ENCODE data around the gene PITHD1. TPM values are rescaled to one million over a fixed set of nuclear protein-coding genes. Genes with fewer than 3 reads are reported as not detected.

PITHD1 gene
- polyA plus RNA-seq, 2 donors = 41.3 to 57.2 TPM

GRCh38 chr1:23748016-23748415 is 30.2 kb upstream of the PITHD1 start:
- Histone ChIP-seq H3K4me1 (ENCODE audit: control insufficient read depth in 2 of 2, insufficient read depth in 2 of 2, low read length in 1 of 2) (no peaks in the 10 kb centered on the region), H3K27me3 (ENCODE audit: control insufficient read depth in 1 of 2, insufficient read depth in 2 of 2, low read length in 2 of 2) (no peaks in the 10 kb centered on the region), H3K4me3 (ENCODE audit: low read depth in 1 of 2, low read length in 2 of 2) (no peak overlapping the region), H3K27ac (ENCODE audit: low read depth in 2 of 2, low read length in 1 of 2) (no peak overlapping the region), H3K9me3 (ENCODE audit: control insufficient read depth in 2 of 2, insufficient read depth in 1 of 2, low read depth in 1 of 2, low read length in 1 of 2) (no peaks in the 10 kb centered on the region), H3K36me3 (ENCODE audit: control insufficient read depth in 2 of 2, insufficient read depth in 2 of 2, low read length in 1 of 2) (peaks cover 4 to 23% of the 10 kb centered on the region in 2 donors)
- WGBS, 2 donors = 71 to 79% methylated on average over 3 of the region's 3 CpGs

- Histone ChIP-seq H3K36me3 (ENCODE audit: control insufficient read depth in 2 of 2, insufficient read depth in 2 of 2, low read length in 1 of 2) (peaks cover 10 to 42% of the 10 kb centered on the region in 2 donors), H3K9me3 (ENCODE audit: control insufficient read depth in 2 of 2, insufficient read depth in 1 of 2, low read depth in 1 of 2, low read length in 1 of 2) (no peaks in the 10 kb centered on the region), H3K4me1 (ENCODE audit: control insufficient read depth in 2 of 2, insufficient read depth in 2 of 2, low read length in 1 of 2) (no peaks in the 10 kb centered on the region), H3K4me3 (ENCODE audit: low read depth in 1 of 2, low read length in 2 of 2) (no peak overlapping the region), H3K27ac (ENCODE audit: low read depth in 2 of 2, low read length in 1 of 2) (no peak overlapping the region), H3K27me3 (ENCODE audit: control insufficient read depth in 1 of 2, insufficient read depth in 2 of 2, low read length in 2 of 2) (no peaks in the 10 kb centered on the region)
- 62 to 69% methylated on average over 11 of the region's 11 CpGs for WGBS, 2 donors
Measured at GRCh38 chr1:23751050-23751814, 27.0 kb upstream of the PITHD1 start.

GRCh38 chr1:23751815-23752200 is 26.4 kb upstream of the PITHD1 start:
- H3K36me3 ChIP-seq (ENCODE audit: control insufficient read depth in 2 of 2, insufficient read depth in 2 of 2, low read length in 1 of 2) = peaks cover 13 to 47% of the 10 kb centered on the region in 2 donors

GRCh38 chr1:23752909-23753308 is 25.3 kb upstream of the PITHD1 start:
- 82 to 100% methylated on average over 1 of the region's 1 CpG for WGBS, 2 donors

More at GRCh38 chr1:23751815-23752200, 26.4 kb upstream of the PITHD1 start:
- no peaks in the 10 kb centered on the region for H3K27me3 ChIP-seq (ENCODE audit: control insufficient read depth in 1 of 2, insufficient read depth in 2 of 2, low read length in 2 of 2)
- no peak overlapping the region for H3K27ac ChIP-seq (ENCODE audit: low read depth in 2 of 2, low read length in 1 of 2)
- no peaks in the 10 kb centered on the region for H3K4me1 ChIP-seq (ENCODE audit: control insufficient read depth in 2 of 2, insufficient read depth in 2 of 2, low read length in 1 of 2)
- WGBS, 2 donors = 74 to 91% methylated on average over 4 of the region's 4 CpGs
- no peaks in the 10 kb centered on the region for H3K9me3 ChIP-seq (ENCODE audit: control insufficient read depth in 2 of 2, insufficient read depth in 1 of 2, low read depth in 1 of 2, low read length in 1 of 2)
- no peak overlapping the region for H3K4me3 ChIP-seq (ENCODE audit: low read depth in 1 of 2, low read length in 2 of 2)

GRCh38 chr1:23756676-23757075 is 21.5 kb upstream of the PITHD1 start:
- 91 to 95% methylated on average over 3 of the region's 3 CpGs for WGBS, 2 donors
- no peaks in the 10 kb centered on the region for H3K9me3 ChIP-seq (ENCODE audit: control insufficient read depth in 2 of 2, insufficient read depth in 1 of 2, low read depth in 1 of 2, low read length in 1 of 2)
- H3K4me3 ChIP-seq (ENCODE audit: low read depth in 1 of 2, low read length in 2 of 2) = no peak overlapping the region
- no peaks in the 10 kb centered on the region for H3K4me1 ChIP-seq (ENCODE audit: control insufficient read depth in 2 of 2, insufficient read depth in 2 of 2, low read length in 1 of 2)
- H3K36me3 ChIP-seq (ENCODE audit: control insufficient read depth in 2 of 2, insufficient read depth in 2 of 2, low read length in 1 of 2) = peaks cover 18 to 60% of the 10 kb centered on the region in 2 donors
- no peaks in the 10 kb centered on the region for H3K27me3 ChIP-seq (ENCODE audit: control insufficient read depth in 1 of 2, insufficient read depth in 2 of 2, low read length in 2 of 2)
- no peak overlapping the region for H3K27ac ChIP-seq (ENCODE audit: low read depth in 2 of 2, low read length in 1 of 2)

More at GRCh38 chr1:23752909-23753308, 25.3 kb upstream of the PITHD1 start:
- no peaks in the 10 kb centered on the region for H3K9me3 ChIP-seq (ENCODE audit: control insufficient read depth in 2 of 2, insufficient read depth in 1 of 2, low read depth in 1 of 2, low read length in 1 of 2)
- no peak overlapping the region for H3K27ac ChIP-seq (ENCODE audit: low read depth in 2 of 2, low read length in 1 of 2)
- no peaks in the 10 kb centered on the region for H3K4me1 ChIP-seq (ENCODE audit: control insufficient read depth in 2 of 2, insufficient read depth in 2 of 2, low read length in 1 of 2)
- H3K27me3 ChIP-seq (ENCODE audit: control insufficient read depth in 1 of 2, insufficient read depth in 2 of 2, low read length in 2 of 2) = no peaks in the 10 kb centered on the region
- no peak overlapping the region for H3K4me3 ChIP-seq (ENCODE audit: low read depth in 1 of 2, low read length in 2 of 2)
- H3K36me3 ChIP-seq (ENCODE audit: control insufficient read depth in 2 of 2, insufficient read depth in 2 of 2, low read length in 1 of 2) = peaks cover 18 to 50% of the 10 kb centered on the region in 2 donors

- 88 to 92% methylated on average over 1 of the region's 1 CpG for WGBS, 2 donors
- H3K27me3 ChIP-seq (ENCODE audit: control insufficient read depth in 1 of 2, insufficient read depth in 2 of 2, low read length in 2 of 2) = no peaks in the 10 kb centered on the region
- H3K9me3 ChIP-seq (ENCODE audit: control insufficient read depth in 2 of 2, insufficient read depth in 1 of 2, low read depth in 1 of 2, low read length in 1 of 2) = no peaks in the 10 kb centered on the region
- no peak overlapping the region for H3K4me3 ChIP-seq (ENCODE audit: low read depth in 1 of 2, low read length in 2 of 2)
- H3K27ac ChIP-seq (ENCODE audit: low read depth in 2 of 2, low read length in 1 of 2) = no peak overlapping the region
- H3K4me1 ChIP-seq (ENCODE audit: control insufficient read depth in 2 of 2, insufficient read depth in 2 of 2, low read length in 1 of 2) = no peaks in the 10 kb centered on the region
- peaks cover 14 to 49% of the 10 kb centered on the region in 2 donors for H3K36me3 ChIP-seq (ENCODE audit: control insufficient read depth in 2 of 2, insufficient read depth in 2 of 2, low read length in 1 of 2)
Measured at GRCh38 chr1:23757812-23758211, 20.4 kb upstream of the PITHD1 start.

GRCh38 chr1:23759277-23759676 is 18.9 kb upstream of the PITHD1 start:
- Histone ChIP-seq H3K36me3 (ENCODE audit: control insufficient read depth in 2 of 2, insufficient read depth in 2 of 2, low read length in 1 of 2) (peaks cover 14 to 43% of the 10 kb centered on the region in 2 donors), H3K4me3 (ENCODE audit: low read depth in 1 of 2, low read length in 2 of 2) (no peak overlapping the region), H3K9me3 (ENCODE audit: control insufficient read depth in 2 of 2, insufficient read depth in 1 of 2, low read depth in 1 of 2, low read length in 1 of 2) (no peaks in the 10 kb centered on the region), H3K4me1 (ENCODE audit: control insufficient read depth in 2 of 2, insufficient read depth in 2 of 2, low read length in 1 of 2) (no peaks in the 10 kb centered on the region), H3K27me3 (ENCODE audit: control insufficient read depth in 1 of 2, insufficient read depth in 2 of 2, low read length in 2 of 2) (no peaks in the 10 kb centered on the region), H3K27ac (ENCODE audit: low read depth in 2 of 2, low read length in 1 of 2) (no peak overlapping the region)
- WGBS, 2 donors = 56 to 60% methylated on average over 4 of the region's 4 CpGs

GRCh38 chr1:23763041-23763577 is 15.1 kb upstream of the PITHD1 start:
- H3K4me3 ChIP-seq (ENCODE audit: low read depth in 1 of 2, low read length in 2 of 2) = no peak overlapping the region
- H3K4me1 ChIP-seq (ENCODE audit: control insufficient read depth in 2 of 2, insufficient read depth in 2 of 2, low read length in 1 of 2) = no peaks in the 10 kb centered on the region
- H3K9me3 ChIP-seq (ENCODE audit: control insufficient read depth in 2 of 2, insufficient read depth in 1 of 2, low read depth in 1 of 2, low read length in 1 of 2) = no peaks in the 10 kb centered on the region
- H3K36me3 ChIP-seq (ENCODE audit: control insufficient read depth in 2 of 2, insufficient read depth in 2 of 2, low read length in 1 of 2) = peaks cover 0 to 20% of the 10 kb centered on the region in 2 donors
- WGBS, 2 donors = 75 to 82% methylated on average over 7 of the region's 7 CpGs
- H3K27ac ChIP-seq (ENCODE audit: low read depth in 2 of 2, low read length in 1 of 2) = no peak overlapping the region
- no peaks in the 10 kb centered on the region for H3K27me3 ChIP-seq (ENCODE audit: control insufficient read depth in 1 of 2, insufficient read depth in 2 of 2, low read length in 2 of 2)

GRCh38 chr1:23768733-23769132 is 9.5 kb upstream of the PITHD1 start:
- no peaks in the 10 kb centered on the region for H3K9me3 ChIP-seq (ENCODE audit: control insufficient read depth in 2 of 2, insufficient read depth in 1 of 2, low read depth in 1 of 2, low read length in 1 of 2)
- no peaks in the 10 kb centered on the region for H3K27me3 ChIP-seq (ENCODE audit: control insufficient read depth in 1 of 2, insufficient read depth in 2 of 2, low read length in 2 of 2)
- H3K36me3 ChIP-seq (ENCODE audit: control insufficient read depth in 2 of 2, insufficient read depth in 2 of 2, low read length in 1 of 2) = peaks cover 0 to 5% of the 10 kb centered on the region in 2 donors
- no peaks in the 10 kb centered on the region for H3K4me1 ChIP-seq (ENCODE audit: control insufficient read depth in 2 of 2, insufficient read depth in 2 of 2, low read length in 1 of 2)
- no peak overlapping the region for H3K27ac ChIP-seq (ENCODE audit: low read depth in 2 of 2, low read length in 1 of 2)
- 89 to 90% methylated on average over 5 of the region's 5 CpGs for WGBS, 2 donors
- no peak overlapping the region for H3K4me3 ChIP-seq (ENCODE audit: low read depth in 1 of 2, low read length in 2 of 2)
